ENCODE data around the gene SCMH1. TPM values are rescaled to one million over a fixed set of nuclear protein-coding genes. Genes with fewer than 3 reads are reported as not detected.

The SCMH1 gene
- 10 to 100 TPM; 26.3 to 27.8 TPM for total RNA-seq

DNA sequence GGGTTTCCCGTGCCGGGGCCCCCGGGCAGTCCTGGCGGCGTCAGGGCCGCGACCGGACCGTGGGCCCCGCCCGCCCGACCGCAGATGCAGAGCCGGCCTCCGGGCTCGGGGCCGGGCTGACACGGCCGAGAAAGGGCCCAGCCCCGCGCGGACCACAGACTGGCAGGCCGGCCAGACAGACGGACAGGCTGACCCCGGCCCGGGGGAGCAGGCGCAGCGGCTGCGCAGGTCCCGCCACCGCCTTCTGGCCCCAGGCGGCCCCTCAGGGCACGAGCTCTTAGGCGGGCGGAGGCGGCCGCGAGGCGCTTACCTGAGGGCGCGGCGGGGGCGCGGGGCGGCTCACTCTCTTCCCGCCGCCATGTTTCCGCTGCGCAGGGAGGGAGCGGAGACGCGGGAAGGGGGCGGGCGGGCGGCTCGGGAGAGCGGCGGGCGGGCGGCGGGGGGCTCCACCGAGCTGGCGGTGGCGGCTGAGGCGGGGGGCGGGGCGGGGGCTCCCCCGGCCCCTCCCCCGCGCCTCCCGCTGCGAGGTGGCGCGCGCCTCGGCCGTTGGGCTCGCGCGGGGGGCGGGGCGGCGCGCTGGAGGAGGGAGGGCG lies at the start of gene SCMH1:
Gene SCMH1 (minus strand): TSS at position 558 of the 593 bp plus-strand sequence. CDS start 56,173 bp downstream, outside the sequence.
- Mint-ChIP-seq H3K4me3 (peak within 1 kb of the TSS; percentile 84), H3K36me3 (peaks cover 3% of the 10 kb centered on the region), H3K4me1 (peaks cover 13% of the 10 kb centered on the region), H3K27me3 (peaks cover 13% of the 10 kb centered on the region), H3K9me3 (no peaks in the 10 kb centered on the region), H3K27ac (peak within 1 kb of the TSS; percentile 82)
- peak; percentile 72 for DNase-seq

DNA sequence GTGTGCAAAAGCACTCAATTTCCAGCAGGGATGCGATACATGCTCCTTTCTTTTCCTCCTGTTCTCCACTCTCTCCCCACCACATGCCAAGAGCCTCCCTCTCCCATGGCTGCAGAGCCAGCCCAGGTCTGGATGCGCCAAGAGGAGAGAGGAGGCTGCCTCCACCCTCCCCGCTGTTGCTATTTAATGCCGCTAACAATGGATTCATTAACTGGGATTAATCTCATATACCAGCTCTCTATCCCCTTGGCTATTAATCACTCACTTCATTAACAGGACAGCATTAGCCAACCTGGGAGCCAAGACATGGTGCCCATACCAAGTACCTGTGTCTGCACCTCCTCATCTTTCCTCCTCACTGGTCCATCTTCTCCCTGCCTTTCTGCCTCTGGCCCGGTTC lies 49.1 kb upstream of the SCMH1 start:
- Mint-ChIP-seq H3K36me3 (no peaks in the 10 kb centered on the region), H3K27ac (no peak overlapping the region), H3K27me3 (peaks cover 29% of the 10 kb centered on the region), H3K4me1 (no peaks in the 10 kb centered on the region), H3K9me3 (no peaks in the 10 kb centered on the region), H3K4me3 (no peak overlapping the region)
- DNase-seq, result no peak

GRCh38 chr1:41289196-41289595 lies 47.1 kb upstream of the SCMH1 start:
- Mint-ChIP-seq H3K27me3 (peaks cover 41% of the 10 kb centered on the region), H3K4me1 (no peaks in the 10 kb centered on the region), H3K9me3 (no peaks in the 10 kb centered on the region), H3K27ac (no peak overlapping the region), H3K4me3 (no peak overlapping the region), H3K36me3 (no peaks in the 10 kb centered on the region)
- no peak for DNase-seq

GRCh38 chr1:41286992-41287391 lies 44.9 kb upstream of the SCMH1 start:
- H3K36me3 Mint-ChIP-seq, result no peaks in the 10 kb centered on the region
- H3K9me3 Mint-ChIP-seq, result no peaks in the 10 kb centered on the region
- DNase-seq, result no peak
- peaks cover 51% of the 10 kb centered on the region for H3K27me3 Mint-ChIP-seq
- no peaks in the 10 kb centered on the region for H3K4me1 Mint-ChIP-seq
- no peak overlapping the region for H3K4me3 Mint-ChIP-seq
- no peak overlapping the region for H3K27ac Mint-ChIP-seq

DNA sequence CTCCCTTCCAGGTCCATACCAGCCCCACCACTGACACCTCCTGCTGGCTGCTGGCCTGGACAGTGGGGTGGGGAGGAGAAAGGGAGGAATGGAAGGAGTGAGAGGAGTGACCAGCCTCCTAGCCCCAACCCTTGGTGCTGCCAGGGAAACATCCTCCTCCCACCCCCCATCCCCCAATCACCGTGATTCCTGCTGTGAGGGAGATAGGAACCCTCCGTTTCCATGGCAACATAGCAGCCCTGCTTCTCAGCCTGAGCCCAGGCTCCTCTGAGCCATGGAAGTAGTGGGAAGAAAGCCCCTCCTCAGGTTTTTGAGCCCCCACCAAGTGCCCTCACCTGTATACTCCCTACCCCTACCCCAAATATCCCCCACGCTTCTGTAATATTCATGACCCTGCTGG lies 44.4 kb upstream of the SCMH1 start:
- Mint-ChIP-seq H3K4me1 (no peaks in the 10 kb centered on the region), H3K27me3 (peaks cover 50% of the 10 kb centered on the region), H3K4me3 (no peak overlapping the region), H3K27ac (no peak overlapping the region), H3K36me3 (no peaks in the 10 kb centered on the region), H3K9me3 (no peaks in the 10 kb centered on the region)
- DNase-seq, result no peak

GRCh38 chr1:41285818-41286217 lies 43.7 kb upstream of the SCMH1 start:
- Mint-ChIP-seq H3K27ac (no peak overlapping the region), H3K9me3 (no peaks in the 10 kb centered on the region), H3K36me3 (no peaks in the 10 kb centered on the region), H3K4me3 (no peak overlapping the region), H3K27me3 (peaks cover 43% of the 10 kb centered on the region), H3K4me1 (no peaks in the 10 kb centered on the region)
- DNase-seq, result no peak

DNA sequence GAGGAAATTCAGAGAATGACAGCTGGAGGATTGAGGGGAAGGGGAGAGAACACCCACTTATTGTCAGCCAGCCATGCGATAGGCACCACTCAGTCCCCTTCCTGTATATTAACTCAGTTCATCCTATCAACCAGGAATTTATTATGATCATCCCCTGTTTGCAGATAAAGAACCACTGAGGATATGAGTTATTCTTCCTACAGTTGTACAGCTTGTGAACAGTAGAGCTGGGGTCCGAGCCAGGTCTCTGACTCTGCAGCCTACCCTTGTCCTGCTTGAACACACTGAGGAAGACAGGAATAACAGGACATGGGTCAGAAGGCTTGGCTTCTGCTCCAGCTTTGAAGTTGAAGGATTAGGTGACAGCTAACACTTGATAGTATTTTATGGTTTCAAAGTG lies 42.0 kb upstream of the SCMH1 start:
- H3K4me3 Mint-ChIP-seq, result no peak overlapping the region
- H3K9me3 Mint-ChIP-seq, result no peaks in the 10 kb centered on the region
- no peaks in the 10 kb centered on the region for H3K36me3 Mint-ChIP-seq
- no peak overlapping the region for H3K27ac Mint-ChIP-seq
- no peaks in the 10 kb centered on the region for H3K4me1 Mint-ChIP-seq
- peaks cover 35% of the 10 kb centered on the region for H3K27me3 Mint-ChIP-seq
- DNase-seq, result no peak

- H3K27ac Mint-ChIP-seq, result no peak overlapping the region
- H3K9me3 Mint-ChIP-seq, result no peaks in the 10 kb centered on the region
- peak; percentile 29 for DNase-seq
- no peaks in the 10 kb centered on the region for H3K36me3 Mint-ChIP-seq
- H3K4me3 Mint-ChIP-seq, result no peak overlapping the region
- peaks cover 40% of the 10 kb centered on the region for H3K27me3 Mint-ChIP-seq
- no peaks in the 10 kb centered on the region for H3K4me1 Mint-ChIP-seq
These were observed 40.7 kb upstream of the SCMH1 start for GRCh38 chr1:41282679-41283317.

- H3K36me3 Mint-ChIP-seq, result no peaks in the 10 kb centered on the region
- no peak for DNase-seq
- H3K4me3 Mint-ChIP-seq, result no peak overlapping the region
- H3K9me3 Mint-ChIP-seq, result no peaks in the 10 kb centered on the region
- H3K27me3 Mint-ChIP-seq, result peaks cover 41% of the 10 kb centered on the region
- no peaks in the 10 kb centered on the region for H3K4me1 Mint-ChIP-seq
- no peak overlapping the region for H3K27ac Mint-ChIP-seq
These were observed 39.2 kb upstream of the SCMH1 start for GRCh38 chr1:41281334-41281733.

GRCh38 chr1:41280202-41281032 lies 38.3 kb upstream of the SCMH1 start:
- H3K27ac Mint-ChIP-seq, result no peak overlapping the region
- peaks cover 37% of the 10 kb centered on the region for H3K27me3 Mint-ChIP-seq
- H3K4me3 Mint-ChIP-seq, result no peak overlapping the region
- H3K9me3 Mint-ChIP-seq, result no peaks in the 10 kb centered on the region
- no peaks in the 10 kb centered on the region for H3K4me1 Mint-ChIP-seq
- no peak for DNase-seq
- H3K36me3 Mint-ChIP-seq, result no peaks in the 10 kb centered on the region

DNA sequence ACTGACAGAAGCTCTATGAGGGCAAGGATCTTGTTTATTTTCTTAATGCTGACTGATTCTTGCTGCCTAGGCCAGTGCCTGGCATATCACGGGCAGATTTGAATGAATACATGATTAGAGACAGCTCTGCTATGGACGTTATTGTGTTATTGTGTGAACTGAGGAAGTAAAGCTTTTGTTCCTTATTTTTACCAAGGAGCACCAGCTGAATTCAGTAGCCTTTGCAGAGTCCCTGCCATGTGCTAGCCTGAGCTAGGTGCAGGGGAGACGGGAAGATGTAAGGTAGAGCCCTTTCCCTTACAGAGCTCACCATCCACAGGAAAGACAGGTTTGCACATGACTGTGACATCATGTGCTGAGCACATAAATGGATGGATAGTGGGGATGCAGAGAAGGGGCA lies 36.0 kb upstream of the SCMH1 start:
- peaks cover 29% of the 10 kb centered on the region for H3K27me3 Mint-ChIP-seq
- H3K9me3 Mint-ChIP-seq, result no peaks in the 10 kb centered on the region
- H3K4me1 Mint-ChIP-seq, result no peaks in the 10 kb centered on the region
- H3K27ac Mint-ChIP-seq, result no peak overlapping the region
- no peak for DNase-seq
- no peak overlapping the region for H3K4me3 Mint-ChIP-seq
- no peaks in the 10 kb centered on the region for H3K36me3 Mint-ChIP-seq

DNA sequence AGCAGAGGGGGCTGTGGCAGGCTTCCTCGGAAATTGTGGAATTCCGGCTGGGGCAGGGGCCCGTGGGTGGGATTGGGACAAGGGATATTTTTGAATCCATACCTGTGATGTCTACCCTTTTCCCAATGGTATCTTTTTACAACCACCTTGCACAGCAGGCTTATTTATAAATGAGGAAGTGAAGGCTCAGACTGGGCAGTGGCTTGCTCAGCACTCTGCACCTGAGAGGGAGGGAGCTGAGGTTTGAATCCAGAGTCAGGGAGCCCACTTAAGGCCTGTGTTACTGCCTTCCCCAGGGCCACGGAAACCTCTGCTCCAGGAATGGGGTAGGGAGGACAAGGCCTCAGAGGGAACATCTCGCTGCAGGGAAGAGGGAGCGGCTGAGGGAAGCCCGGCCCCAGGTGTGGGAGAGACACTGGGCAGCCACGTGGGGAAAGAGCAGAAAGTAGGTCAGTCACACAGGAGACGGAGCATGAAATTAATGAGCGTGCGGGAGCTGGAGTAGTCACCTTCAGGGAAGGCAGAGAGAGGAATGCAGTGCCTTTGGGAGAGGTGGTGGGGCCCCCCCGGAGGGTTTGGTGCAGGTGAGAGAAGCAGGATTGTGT lies 35.4 kb upstream of the SCMH1 start:
- Mint-ChIP-seq H3K9me3 (no peaks in the 10 kb centered on the region), H3K27ac (no peak overlapping the region), H3K36me3 (no peaks in the 10 kb centered on the region), H3K27me3 (peaks cover 23% of the 10 kb centered on the region), H3K4me3 (no peak overlapping the region), H3K4me1 (no peaks in the 10 kb centered on the region)
- no peak for DNase-seq

- Mint-ChIP-seq H3K36me3 (no peaks in the 10 kb centered on the region), H3K27me3 (peaks cover 19% of the 10 kb centered on the region)
These were observed 33.7 kb upstream of the SCMH1 start for GRCh38 chr1:41275831-41276230.

GRCh38 chr1:41274752-41275545 lies 32.8 kb upstream of the SCMH1 start:
- no peaks in the 10 kb centered on the region for H3K4me1 Mint-ChIP-seq
- H3K36me3 Mint-ChIP-seq, result no peaks in the 10 kb centered on the region
- no peak for DNase-seq
- H3K4me3 Mint-ChIP-seq, result no peak overlapping the region
- H3K27me3 Mint-ChIP-seq, result peaks cover 19% of the 10 kb centered on the region
- no peak overlapping the region for H3K27ac Mint-ChIP-seq
- no peaks in the 10 kb centered on the region for H3K9me3 Mint-ChIP-seq

More at GRCh38 chr1:41275831-41276230, 33.7 kb upstream of the SCMH1 start:
- DNase-seq, result no peak
- no peak overlapping the region for H3K27ac Mint-ChIP-seq
- no peaks in the 10 kb centered on the region for H3K4me1 Mint-ChIP-seq
- no peaks in the 10 kb centered on the region for H3K9me3 Mint-ChIP-seq
- no peak overlapping the region for H3K4me3 Mint-ChIP-seq

Data from activated naive CD8-positive, alpha-beta T cell treated with anti-CD3 and anti-CD28 coated beads for 36 hours (primary cell).